RWPE1 (cell line): ENCODE measurements around the gene MRRF.
"Not testable (repeated sequence)": the region's sequence is repeated elsewhere in the genome, so short reads cannot be mapped to it uniquely, and the experiment has no call there.

Source experiments
- CTCF ChIA-PET: fragments of 350-600 bp; sonication (Branson Sonifier 250); formaldehyde crosslinking; extraction: SDS; loops from one replicate; lab custom pipeline; 2021; lab: Yijun Ruan, JAX
- POLR2A ChIA-PET: fragments of 400-600 bp; formaldehyde crosslinking; extraction: SDS; loops from one replicate; lab custom pipeline; 2020; ENCODE audit warnings: antibody characterized with exemption; ENCODE audit not compliant: low non-redundant PET; lab: Yijun Ruan, JAX
- DNase-seq: peaks from one replicate; pipeline ENCODE4 v3.0.0; 2012; ENCODE audit warnings: low spot score
- H3K27ac ChIP-seq: fragments of 450-650 bp; 2 replicates; pipeline ENCODE4 v1.5.1; 2017
- CTCF ChIP-seq: fragments of 450-650 bp; conservative IDR thresholded peaks from 2 replicates; pipeline ENCODE4 v1.5.1; 2017; ENCODE audit warnings: low read depth, mild to moderate bottlenecking

The MRRF gene

GRCh38 chr9:122350577-122351355 lies 86.1 kb downstream of the MRRF start:
- TF ChIP-seq CTCF: peak; percentile 98
- DNase-seq: peak; percentile 95
- ChIA-PET POLR2A (no interaction called here), CTCF (interaction anchor here (0.5 to 3.0 kb wide), 32 partner anchors 11 to 1478 kb away, joined by 3 to 64 read pairs (median 4); partner anchors contain the start of gene TTLL11)
- no peak overlapping the region for H3K27ac ChIP-seq

GRCh38 chr9:122354536-122355199 lies 90.0 kb downstream of the MRRF start:
- CTCF ChIA-PET: interaction anchor here (0.7 to 1.4 kb wide), 2 partner anchors 36 to 255 kb away, joined by 4 to 5 read pairs; no protein-coding TSS in a partner anchor
- no peak overlapping the region for H3K27ac ChIP-seq
- no peak for DNase-seq
- no peak for TF ChIP-seq CTCF
- POLR2A ChIA-PET: no interaction called here

- no peak for DNase-seq
- TF ChIP-seq CTCF: no peak
- CTCF ChIA-PET: interaction anchor here (0.6 to 1.4 kb wide), 4 partner anchors 37 to 256 kb away, joined by 3 to 5 read pairs (median 4); no protein-coding TSS in a partner anchor
- H3K27ac ChIP-seq: no peak overlapping the region
- POLR2A ChIA-PET: no interaction called here
These were observed 90.7 kb downstream of the MRRF start for GRCh38 chr9:122355336-122355875.

GRCh38 chr9:122356627-122357026 lies 91.9 kb downstream of the MRRF start:
- TF ChIP-seq CTCF: no peak
- CTCF ChIA-PET: interaction anchor here (0.6 to 1.4 kb wide), 2 partner anchors 29 to 232 kb away, joined by 4 to 6 read pairs; no protein-coding TSS in a partner anchor
- POLR2A ChIA-PET: no interaction called here
- no peak for DNase-seq
- H3K27ac ChIP-seq: no peak overlapping the region

- no peak for DNase-seq
- ChIA-PET CTCF (interaction anchor here (0.6 to 0.7 kb wide), 3 partner anchors 7 to 809 kb away, joined by 3 to 4 read pairs (median 3); no protein-coding TSS in a partner anchor), POLR2A (no interaction called here)
- no peak for TF ChIP-seq CTCF
- H3K27ac ChIP-seq: no peak overlapping the region
These were observed 96.2 kb downstream of the MRRF start for GRCh38 chr9:122360891-122361290.

- DNase-seq, H3K27ac ChIP-seq, POLR2A ChIA-PET: not testable (repeated sequence)
- CTCF ChIA-PET: interaction anchor here (1.4 kb wide), 1 partner anchor 264 kb away, joined by 3 read pairs; no protein-coding TSS in a partner anchor
These were observed 98.4 kb downstream of the MRRF start for GRCh38 chr9:122363131-122363530.
